Common myeloid progenitor, CD34-positive (primary cell): Measurements from ENCODE around the gene ARHGEF4.

Source experiments
- CTCF ChIA-PET: fragments of 350-600 bp; sonication (Branson Sonifier 250); formaldehyde crosslinking; loops from one replicate; lab custom pipeline; 2021; ENCODE audit warnings: antibody characterized with exemption; lab: Charles Lee
- POLR2A ChIA-PET: fragments of 350-600 bp; sonication (Branson Sonifier 250); formaldehyde crosslinking; loops from one replicate; lab custom pipeline; 2021; ENCODE audit warnings: antibody characterized with exemption; lab: Charles Lee
- DNase-seq, 3 donors: peaks; one replicate each; pipeline versions ENCODE4 v3.0.0 to v3.0.0-alpha.2; 2013
- H3K27ac ChIP-seq, 2 experiments: 1 replicate in 1 of 2; 2 replicates in 1 of 2; pipeline ENCODE4 v1.7.0; 2013; ENCODE audit warnings: inconsistent platforms in 2 of 2, low read length in 2 of 2, mild to moderate bottlenecking in 2 of 2, low read depth in 1 of 2, moderate library complexity in 1 of 2; ENCODE audit not compliant: severe bottlenecking in 2 of 2, insufficient read depth in 1 of 2, poor library complexity in 1 of 2
- H3K27me3 ChIP-seq, 5 experiments: replicated peaks in 2 of 5; 1 replicate in 3 of 5; 2 replicates in 2 of 5; pipeline versions ENCODE4 v1.6.1 to v1.7.0; 2013; ENCODE audit warnings: low read length in 4 of 5, mild to moderate bottlenecking in 2 of 5, moderate library complexity in 2 of 5, inconsistent platforms in 1 of 5; ENCODE audit not compliant: insufficient read depth in 5 of 5, control insufficient read depth in 4 of 5
- H3K36me3 ChIP-seq, 4 experiments: 1 replicate in 2 of 4; 2 replicates in 2 of 4; pipeline versions ENCODE4 v1.6.1 to v1.7.0; 2013; ENCODE audit warnings: low read length in 3 of 4, control low read depth in 1 of 4, mild to moderate bottlenecking in 1 of 4; ENCODE audit not compliant: control insufficient read depth in 4 of 4, insufficient read depth in 4 of 4
- H3K4me1 ChIP-seq, 4 experiments: 1 replicate in 3 of 4; 2 replicates in 1 of 4; pipeline versions ENCODE4 v1.6.1 to v1.7.1; 2013; ENCODE audit warnings: low read length in 3 of 4, mild to moderate bottlenecking in 3 of 4, control low read depth in 1 of 4, inconsistent platforms in 1 of 4, moderate library complexity in 1 of 4; ENCODE audit not compliant: control insufficient read depth in 4 of 4, insufficient read depth in 4 of 4; ENCODE audit errors: control extremely low read depth in 1 of 4
- H3K4me3 ChIP-seq, 7 experiments: 1 replicate in 4 of 7; 2 replicates in 3 of 7; pipeline versions ENCODE4 v1.5.1 to v1.7.0; 2013; ENCODE audit warnings: mild to moderate bottlenecking in 7 of 7, low read length in 6 of 7, moderate library complexity in 6 of 7, inconsistent platforms in 2 of 7, low read depth in 2 of 7, control low read depth in 1 of 7; ENCODE audit not compliant: insufficient read depth in 4 of 7, control insufficient read depth in 1 of 7; ENCODE audit errors: extremely low read depth in 1 of 7
- H3K9me3 ChIP-seq, 5 experiments: 1 replicate in 4 of 5; 2 replicates in 1 of 5; pipeline versions ENCODE4 v1.6.1 to v1.7.1; 2013; ENCODE audit warnings: low read length in 4 of 5, mild to moderate bottlenecking in 2 of 5, inconsistent platforms in 1 of 5, low read depth in 1 of 5, moderate library complexity in 1 of 5; ENCODE audit not compliant: control insufficient read depth in 4 of 5, insufficient read depth in 2 of 5; ENCODE audit errors: control extremely low read depth in 1 of 5
- WGBS: methylation state at CpG from one replicate; pipeline ENCODE4 v1.1.5; 2013; ENCODE audit not compliant: insufficient coverage; 5-methylcytosine and 5-hydroxymethylcytosine counted together

The ARHGEF4 gene

GRCh38 chr2:131081190-131081589 is 244.5 kb downstream of the ARHGEF4 start:
- CTCF ChIA-PET: interaction anchor here (1.4 kb wide), 1 partner anchor 14 kb away, joined by 4 read pairs; no protein-coding TSS in a partner anchor
- Histone ChIP-seq H3K4me1 (no peaks in the 10 kb centered on the region), H3K4me3 (no peak overlapping the region), H3K9me3 (no peaks in the 10 kb centered on the region), H3K27ac (no peak overlapping the region), H3K27me3 (no peaks in the 10 kb centered on the region), H3K36me3 (peaks cover 34 to 77% (median 58%) of the 10 kb centered on the region in 4 experiments)
- POLR2A ChIA-PET: no interaction called here
- no peak for DNase-seq
- WGBS: 95% methylated on average over 4 of the region's 4 CpGs

- CTCF ChIA-PET: interaction anchor here (0.6 to 1.6 kb wide), 2 partner anchors 13 to 17 kb away, joined by 3 read pairs; no protein-coding TSS in a partner anchor
- peaks cover 15 to 60% (median 40%) of the 10 kb centered on the region in 4 experiments for H3K36me3 ChIP-seq
These were observed 248.9 kb downstream of the ARHGEF4 start for GRCh38 chr2:131085646-131086045.

DNA sequence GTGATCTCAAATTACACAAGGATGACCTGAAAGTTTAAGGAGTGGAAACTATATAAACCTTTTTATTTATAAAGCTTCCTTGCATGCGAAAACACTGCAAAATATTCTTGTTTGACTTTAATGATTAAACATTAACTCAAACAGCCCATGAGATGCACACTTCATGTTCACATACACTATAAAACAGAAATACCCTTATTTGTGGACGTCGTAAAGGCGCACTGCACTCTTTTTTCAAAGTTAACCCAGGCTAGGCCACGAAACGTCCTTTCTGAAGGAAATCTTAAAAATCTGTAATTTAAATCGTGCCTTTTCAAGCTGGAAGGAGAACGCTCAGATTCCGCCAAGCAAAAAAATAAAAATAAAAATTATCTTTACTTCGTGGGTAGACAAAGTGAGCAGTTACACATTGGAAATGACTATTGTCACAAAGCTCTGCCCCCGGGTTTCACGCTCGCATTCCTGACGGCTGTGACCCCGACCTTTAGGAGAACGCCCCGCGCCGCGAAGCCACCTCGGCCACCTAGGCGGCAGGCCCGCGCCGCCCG is 255.8 kb downstream of the ARHGEF4 start:
- H3K4me1 ChIP-seq: peaks cover 7 to 12% (median 9%) of the 10 kb centered on the region in 4 experiments
- CTCF ChIA-PET: interaction anchor here (1.0 to 1.5 kb wide), 6 partner anchors 10 to 400 kb away, joined by 3 to 4 read pairs (median 3); partner anchors contain the start of gene MZT2A
- H3K4me3 ChIP-seq: peak overlapping the region; percentile 74 to 94 (median 88)
- peak in 2 of 3 donors; percentile 25 to 33 for DNase-seq
- no peaks in the 10 kb centered on the region for H3K27me3 ChIP-seq
- peak overlapping the region; percentile 68 to 91 for H3K27ac ChIP-seq
- H3K36me3 ChIP-seq: peaks cover 2 to 17% (median 8%) of the 10 kb centered on the region in 4 experiments
- WGBS: 4% methylated on average over 22 of the region's 26 CpGs
- POLR2A ChIA-PET: interaction anchor here (0.7 to 1.8 kb wide), 5 partner anchors 8 to 53 kb away, joined by 3 to 5 read pairs (median 3); no protein-coding TSS in a partner anchor
- no peaks in the 10 kb centered on the region for H3K9me3 ChIP-seq

More at GRCh38 chr2:131085646-131086045, 248.9 kb downstream of the ARHGEF4 start:
- Histone ChIP-seq H3K27me3 (no peaks in the 10 kb centered on the region), H3K4me1 (no peaks in the 10 kb centered on the region), H3K27ac (no peak overlapping the region), H3K4me3 (no peak overlapping the region), H3K9me3 (no peaks in the 10 kb centered on the region)
- DNase-seq: no peak
- 100% methylated on average over 1 of the region's 2 CpGs for WGBS
- POLR2A ChIA-PET: no interaction called here

DNA sequence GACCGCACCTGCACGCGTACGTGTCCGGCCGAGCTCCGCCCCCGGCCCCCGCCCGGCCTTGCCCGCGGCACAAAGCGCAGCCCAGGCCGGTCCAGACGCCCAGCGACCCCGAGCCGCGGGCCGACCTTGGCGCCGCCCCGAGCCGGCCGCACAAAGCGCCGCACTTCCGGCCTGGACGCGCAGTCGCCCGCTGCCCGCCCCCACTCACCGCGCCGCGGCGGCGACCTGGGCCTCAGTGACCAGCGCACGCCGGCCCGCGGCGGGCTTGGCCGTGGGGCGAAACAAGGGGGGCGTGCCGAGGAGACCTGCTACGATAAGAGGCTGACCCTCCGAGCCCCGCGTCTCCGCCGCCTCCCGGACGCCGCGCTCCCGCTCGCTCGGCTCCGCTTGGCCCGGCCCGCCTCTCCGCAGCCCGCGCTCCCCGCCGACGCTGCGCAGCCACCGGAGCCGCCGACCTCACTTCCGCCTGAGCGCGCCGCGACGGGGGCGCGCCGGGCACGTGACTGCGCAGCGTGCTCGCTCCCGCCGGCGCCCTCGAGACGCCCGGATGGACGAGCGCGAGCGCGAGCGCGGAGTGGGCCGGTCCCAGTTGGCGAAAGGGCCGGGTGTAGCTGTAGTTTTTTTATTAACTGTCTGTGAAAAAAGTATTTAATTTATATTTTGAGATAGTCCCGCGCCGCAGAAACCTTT is 256.4 kb downstream of the ARHGEF4 start, which contains the start of gene FAM168B:
Gene FAM168B (minus strand): TSS at position 455 of the 690 bp plus-strand sequence. CDS start 10,814 bp downstream, outside the sequence.
- peaks cover 7 to 12% (median 9%) of the 10 kb centered on the region in 4 experiments for H3K4me1 ChIP-seq
- POLR2A ChIA-PET: interaction anchor here (0.6 to 1.8 kb wide), 6 partner anchors 9 to 18 kb away, joined by 3 to 5 read pairs (median 3); no protein-coding TSS in a partner anchor
- H3K27me3 ChIP-seq: no peaks in the 10 kb centered on the region
- H3K9me3 ChIP-seq: no peaks in the 10 kb centered on the region
- WGBS: 0% methylated on average over 94 of the region's 107 CpGs
- H3K4me3 ChIP-seq: peak within 1 kb of the TSS; percentile 74 to 94 (median 88)
- CTCF ChIA-PET: interaction anchor here (1.0 to 1.9 kb wide), 4 partner anchors 11 to 59 kb away, joined by 3 to 13 read pairs (median 4); no protein-coding TSS in a partner anchor
- H3K27ac ChIP-seq: peak within 1 kb of the TSS; percentile 68 to 91
- peak; percentile 92 to 96 (median 95) for DNase-seq
- H3K36me3 ChIP-seq: peaks cover 0 to 11% (median 4%) of the 10 kb centered on the region in 4 experiments

DNA sequence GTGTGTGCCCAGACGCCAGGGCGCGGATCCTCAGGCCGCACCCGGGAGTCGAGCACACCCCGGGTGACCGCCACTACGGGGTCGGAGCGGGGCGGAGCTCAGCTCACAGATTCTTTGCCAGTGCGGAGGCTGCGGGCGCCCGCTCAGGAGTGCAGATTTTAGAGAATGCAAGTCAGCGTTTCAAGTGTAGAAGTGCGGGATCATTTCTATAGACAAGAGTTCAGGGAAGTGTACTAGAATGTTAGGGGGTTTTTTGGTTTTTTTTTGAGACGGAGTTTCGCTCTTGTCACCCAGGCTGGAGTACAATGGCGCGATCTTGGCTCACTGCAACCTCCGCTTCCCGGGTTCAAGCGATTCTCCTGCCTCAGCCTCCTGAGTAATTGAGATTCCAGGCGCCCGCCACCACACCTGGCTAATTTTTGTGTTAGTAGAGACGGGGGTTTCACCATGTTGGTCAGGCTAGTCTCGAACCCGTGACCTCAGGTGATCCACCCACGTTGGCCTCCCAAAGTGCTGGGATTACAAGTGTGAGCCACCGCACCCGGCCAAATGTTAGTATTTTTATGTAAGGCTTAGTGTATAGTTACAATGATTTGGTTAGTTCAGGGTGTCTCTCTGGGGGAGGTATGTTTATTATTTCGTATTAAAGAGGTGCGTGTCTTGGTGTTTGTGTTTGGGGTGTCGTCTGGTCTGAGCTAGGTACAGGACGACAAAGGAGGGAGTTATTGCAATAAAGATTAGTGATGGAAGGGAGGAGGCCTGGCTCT is 257.2 kb downstream of the ARHGEF4 start:
- peak overlapping the region; percentile 74 to 94 (median 88) for H3K4me3 ChIP-seq
- peaks cover 0 to 4% (median under 1%) of the 10 kb centered on the region in 4 experiments for H3K36me3 ChIP-seq
- peak; percentile 77 to 88 (median 80) for DNase-seq
- POLR2A ChIA-PET: interaction anchor here (0.6 to 1.8 kb wide), 4 partner anchors 9 to 17 kb away, joined by 3 to 5 read pairs (median 3); no protein-coding TSS in a partner anchor
- no peaks in the 10 kb centered on the region for H3K27me3 ChIP-seq
- no peaks in the 10 kb centered on the region for H3K9me3 ChIP-seq
- 15% methylated on average over 35 of the region's 37 CpGs for WGBS
- CTCF ChIA-PET: interaction anchor here (1.4 to 1.9 kb wide), 2 partner anchors 10 to 21 kb away, joined by 3 to 13 read pairs; no protein-coding TSS in a partner anchor
- H3K27ac ChIP-seq: peak overlapping the region; percentile 68 to 91
- peaks cover 7 to 12% (median 9%) of the 10 kb centered on the region in 4 experiments for H3K4me1 ChIP-seq

- peak overlapping the region in 5 of 7 experiments; percentile 87 to 94 (median 90) for H3K4me3 ChIP-seq
- H3K27ac ChIP-seq: no peak overlapping the region
- ChIA-PET CTCF (interaction anchor here (1.9 kb wide), 1 partner anchor 9 kb away, joined by 13 read pairs; no protein-coding TSS in a partner anchor), POLR2A (no interaction called here)
- H3K27me3 ChIP-seq: no peaks in the 10 kb centered on the region
- peaks cover 0 to 2% (median 0%) of the 10 kb centered on the region in 4 experiments for H3K36me3 ChIP-seq
- peaks cover 7 to 12% (median 9%) of the 10 kb centered on the region in 4 experiments for H3K4me1 ChIP-seq
- no peaks in the 10 kb centered on the region for H3K9me3 ChIP-seq
- no peak for DNase-seq
- WGBS: 95% methylated on average over 16 of the region's 22 CpGs
These were observed 258.0 kb downstream of the ARHGEF4 start for GRCh38 chr2:131094463-131095281.
